ENCODE results near the gene LMO7. TPM values are rescaled to one million over a fixed set of nuclear protein-coding genes. Genes with fewer than 3 reads are reported as not detected.

LMO7 gene
- total and polyA plus RNA-seq, 2 of the 4 experiments (the other 2 are of a cell fraction): 266 to 367 TPM

- no peak for TF ChIP-seq SMC3 (IDR thresholded peaks at IDR 0.05; ENCODE audit: low read depth, low read length)
These were observed 49.1 kb downstream of the LMO7 start (continued) for GRCh38 chr13:75685239-75685697.

- in situ Hi-C loops (cut with MboI; ENCODE audit: low sequenced_read_pairs) (loop anchor here (25.0 kb wide), 4 partner anchors 325 to 1300 kb away; partner anchors contain the start of gene CLN5), intact Hi-C loops (cut with micrococcal nuclease) (loop anchor here (5.0 kb wide), 3 partner anchors 785 to 1215 kb away; partner anchors contain the start of gene KCTD12), dilution Hi-C loops (cut with HindIII; ENCODE audit: low sequenced_read_pairs, unreplicated experiment) (no loop called here)
- no peaks in the 10 kb centered on the region for H3K27me3 ChIP-seq (ENCODE audit: control insufficient read depth, insufficient read depth, low read length)
- POLR2A ChIA-PET (ENCODE audit: unreplicated experiment): no interaction called here
- H3K9ac ChIP-seq (ENCODE audit: low read depth, low read length): no peak overlapping the region; the same call in 1 of the 2 replicates
- H3K4me2 ChIP-seq (ENCODE audit: low read depth, low read length): no peak overlapping the region
- H3K79me1 ChIP-seq (ENCODE audit: low read depth in 1 of 2, low read length in 2 of 2): peaks cover 13 to 66% of the 10 kb centered on the region in 2 experiments
- H2BK20ac ChIP-seq (ENCODE audit: low read depth, low read length): no peak overlapping the region
- H3K14ac ChIP-seq (replicated peaks; ENCODE audit: low read depth, low read length): no peak overlapping the region
- H3K18ac ChIP-seq (ENCODE audit: low read depth, low read length): no peak overlapping the region
- peaks cover 21% of the 10 kb centered on the region for H3K4me1 ChIP-seq (ENCODE audit: control insufficient read depth, insufficient read depth, low read length)
- H2BK120ac ChIP-seq (ENCODE audit: low read depth, low read length): no peak overlapping the region
- H2AK9ac ChIP-seq (replicated peaks; ENCODE audit: low read depth, low read length, poor library complexity): no peak overlapping the region
- no peak overlapping the region for H2AFZ ChIP-seq (replicated peaks; ENCODE audit: low read length, poor library complexity)
- H3K56ac ChIP-seq (ENCODE audit: extremely low read depth, insufficient read depth, low read length): no peak overlapping the region
- peak overlapping the region in 1 of 2 experiments; percentile 41; a peak in 1 of 4 replicates for H4K8ac ChIP-seq (ENCODE audit: low read depth in 2 of 2, low read length in 2 of 2)
- H3K4me3 ChIP-seq (ENCODE audit: insufficient read depth, low read depth, low read length): no peak overlapping the region
- peaks cover 90% of the 10 kb centered on the region; the same call in 1 of the 2 replicates for H4K20me1 ChIP-seq (ENCODE audit: insufficient read depth, low read length)
- no TSS peak for BruUV-seq (replicated peaks)
- peak overlapping the region; percentile 54 for H2BK5ac ChIP-seq (ENCODE audit: low read depth, low read length, poor library complexity, severe bottlenecking)
- no peaks in the 10 kb centered on the region for H3K9me3 ChIP-seq (ENCODE audit: control insufficient read depth, insufficient read depth, low read length)
- H3K4ac ChIP-seq (ENCODE audit: low read depth, low read length): peak overlapping the region; percentile 25; the same call in 1 of the 2 replicates
- peak; percentile 68 for DNase-seq
- no peaks in the 10 kb centered on the region for H3K36me3 ChIP-seq (ENCODE audit: control insufficient read depth, insufficient read depth, low read length)
- peaks cover 31% of the 10 kb centered on the region for H3K9me1 ChIP-seq (ENCODE audit: insufficient read depth, low read length)
- ATAC-seq (ENCODE audit: low read depth): peak; percentile 40
- H2BK15ac ChIP-seq (ENCODE audit: low read depth, low read length): no peak overlapping the region
- H3K27ac ChIP-seq (ENCODE audit: insufficient read depth, low read length): no peak overlapping the region
- H4K91ac ChIP-seq (ENCODE audit: insufficient read depth, low read depth, low read length): no peak overlapping the region
- no peak overlapping the region; the same call in 1 of the 2 replicates for H4K5ac ChIP-seq (ENCODE audit: low read depth, low read length)
- peak; percentile 43 for TF ChIP-seq RAD21 (IDR thresholded peaks at IDR 0.05; ENCODE audit: low read length)
- TF ChIP-seq FOS (IDR thresholded peaks at IDR 0.05; ENCODE audit: low read depth, low read length): no peak
- no peak for TF ChIP-seq CHD1 (IDR thresholded peaks at IDR 0.05; ENCODE audit: low read depth, low read length)
- no peak for TF ChIP-seq POLR2A (IDR thresholded peaks at IDR 0.05; ENCODE audit: low read depth, low read length)
- no peak for TF ChIP-seq MXI1 (IDR thresholded peaks at IDR 0.05; ENCODE audit: borderline replicate concordance, low read depth, low read length)
- TF ChIP-seq MAZ (IDR thresholded peaks at IDR 0.05; ENCODE audit: borderline replicate concordance, low read depth, low read length): no peak
- peak; percentile 40 for TF ChIP-seq SMC3 (IDR thresholded peaks at IDR 0.05; ENCODE audit: low read depth, low read length)
- no peak for TF ChIP-seq RFX5 (IDR thresholded peaks at IDR 0.05; ENCODE audit: low read depth, low read length)
- TF ChIP-seq CTCF (conservative IDR thresholded peaks at IDR 0.05; ENCODE audit: low read depth, low read length): peak; percentile 59
- H2AK5ac ChIP-seq (ENCODE audit: low read depth, low read length): no peak overlapping the region
- CTCF ChIA-PET: interaction anchor here (0.5 to 3.3 kb wide), 7 partner anchors 9 to 1182 kb away, joined by 3 to 18 read pairs (median 4); no protein-coding TSS in a partner anchor
- H3K23ac ChIP-seq (ENCODE audit: low read depth, low read length): peak overlapping the region; percentile 1; the same call in 1 of the 2 replicates
These were observed 51.1 kb downstream of the LMO7 start for GRCh38 chr13:75687150-75687763.
